ENCODE measurements around the gene DDX54.

Gene DDX54

GRCh38 chr12:113162102-113163029 lies 22.9 kb downstream of the DDX54 start:
- peak; percentile 37 for DNase-seq (ENCODE audit: low spot score)

DNA sequence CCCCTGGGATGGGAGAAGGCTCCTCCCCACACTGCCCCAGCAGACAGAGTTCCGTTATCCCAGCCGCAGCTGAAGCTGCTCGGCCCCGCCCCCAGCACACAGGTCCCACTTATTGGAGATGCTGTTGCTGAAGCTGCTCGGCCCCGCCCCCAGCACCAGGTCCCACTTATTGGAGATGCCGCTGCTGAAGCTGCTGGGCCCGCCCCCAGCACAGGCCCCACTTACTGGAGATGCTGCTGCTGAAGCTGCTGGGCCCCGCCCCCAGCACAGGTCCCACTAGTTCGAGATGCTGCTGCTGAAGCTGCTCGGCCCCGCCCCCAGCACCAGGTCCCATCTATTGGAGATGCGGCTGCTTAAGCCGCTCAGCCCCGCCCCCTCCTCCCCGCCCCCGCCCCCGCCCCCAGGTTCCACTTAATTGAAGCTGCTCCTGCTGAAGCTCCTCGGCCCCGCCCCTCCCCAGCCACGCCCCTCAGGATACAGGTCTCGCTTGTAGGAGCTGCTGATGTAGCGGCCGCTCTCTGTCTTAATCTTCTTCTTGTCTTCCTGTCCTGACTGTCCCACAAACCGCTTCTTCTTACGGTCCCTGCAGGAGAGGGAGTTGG lies 23.8 kb downstream of the DDX54 start:
- no peak for DNase-seq (ENCODE audit: low spot score)

DNA sequence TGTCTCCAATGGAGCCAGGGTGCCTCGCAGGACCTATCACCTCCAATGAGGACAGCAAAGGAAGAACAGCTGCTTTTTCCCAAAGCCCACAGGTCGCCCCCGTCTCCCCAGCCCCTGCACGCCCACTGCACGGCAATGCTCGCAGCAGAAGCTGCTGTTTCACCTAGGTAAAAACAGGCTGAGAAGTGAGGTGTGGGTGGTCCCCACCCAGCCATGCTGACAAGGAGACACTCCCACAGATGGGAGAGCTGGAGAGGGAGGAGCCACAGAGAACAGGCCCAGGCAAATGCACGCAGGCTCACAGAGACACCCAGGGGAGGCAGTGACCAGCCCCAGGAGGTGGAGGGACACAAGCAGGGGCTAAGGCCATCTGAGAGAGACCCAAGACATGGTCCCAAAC lies 25.3 kb downstream of the DDX54 start:
- DNase-seq (ENCODE audit: low spot score) = no peak

- no peak for DNase-seq (ENCODE audit: low spot score)
Observed at GRCh38 chr12:113158439-113159203, 26.7 kb downstream of the DDX54 start.

DNA sequence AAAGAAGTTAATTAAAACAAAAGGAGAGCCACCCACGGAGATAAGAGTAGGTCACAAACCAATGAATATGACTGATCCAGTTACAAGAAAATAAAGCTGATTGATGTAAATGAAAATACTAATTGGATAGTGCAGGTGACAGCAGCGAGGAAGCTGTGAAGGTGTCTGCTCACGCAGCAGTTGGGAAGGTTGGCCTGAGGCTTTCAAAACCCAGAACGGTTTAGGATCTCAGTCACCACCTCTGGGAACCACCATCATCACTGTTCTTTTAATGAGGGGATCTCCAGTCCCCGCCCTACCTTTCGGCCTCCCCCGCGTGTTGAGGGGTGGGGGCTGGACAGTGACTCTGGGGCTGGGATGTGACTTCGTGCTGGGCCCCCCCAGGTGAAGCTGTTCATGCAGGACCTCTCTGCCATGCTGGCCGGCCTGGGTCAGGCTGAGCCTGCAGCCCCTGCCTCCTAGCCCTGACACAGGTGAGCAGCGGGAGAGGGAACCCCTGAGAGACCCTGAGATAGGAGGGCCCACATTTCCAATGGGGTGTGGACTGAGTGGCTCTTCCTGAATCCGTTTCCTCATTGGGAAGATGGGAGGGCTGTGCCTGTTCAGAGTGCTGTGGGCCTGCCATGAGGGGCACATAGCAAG lies 27.9 kb downstream of the DDX54 start:
- DNase-seq (ENCODE audit: low spot score) = no peak

DNA sequence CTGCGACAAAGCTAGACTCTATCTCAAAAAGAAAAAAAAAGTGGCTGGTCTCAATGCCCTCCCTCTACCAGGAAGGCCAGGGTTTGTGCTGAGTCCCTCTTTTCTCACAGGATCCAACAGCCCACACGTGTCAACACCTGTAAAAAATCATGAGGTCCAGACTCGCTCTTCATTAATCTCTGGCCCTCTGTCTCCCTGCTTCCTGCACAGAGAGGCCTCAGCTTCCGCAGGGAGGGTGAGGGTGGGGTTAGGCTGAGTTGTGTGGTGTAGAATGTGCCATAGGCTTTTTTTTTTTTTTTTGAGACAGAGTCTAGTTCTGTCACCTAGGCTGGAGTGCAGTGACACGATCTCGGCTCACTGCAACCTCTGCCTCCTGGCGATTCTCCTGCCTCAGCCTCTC lies 29.6 kb downstream of the DDX54 start:
- DNase-seq (ENCODE audit: low spot score) = no peak

- DNase-seq (ENCODE audit: low spot score) = no peak
Observed at GRCh38 chr12:113155060-113155459, 30.2 kb downstream of the DDX54 start.

GRCh38 chr12:113154351-113154973 lies 30.8 kb downstream of the DDX54 start:
- peak; percentile 25 for DNase-seq (ENCODE audit: low spot score)

GRCh38 chr12:113152835-113153814 lies 32.2 kb downstream of the DDX54 start:
- peak; percentile 85 for DNase-seq (ENCODE audit: low spot score)

DNA sequence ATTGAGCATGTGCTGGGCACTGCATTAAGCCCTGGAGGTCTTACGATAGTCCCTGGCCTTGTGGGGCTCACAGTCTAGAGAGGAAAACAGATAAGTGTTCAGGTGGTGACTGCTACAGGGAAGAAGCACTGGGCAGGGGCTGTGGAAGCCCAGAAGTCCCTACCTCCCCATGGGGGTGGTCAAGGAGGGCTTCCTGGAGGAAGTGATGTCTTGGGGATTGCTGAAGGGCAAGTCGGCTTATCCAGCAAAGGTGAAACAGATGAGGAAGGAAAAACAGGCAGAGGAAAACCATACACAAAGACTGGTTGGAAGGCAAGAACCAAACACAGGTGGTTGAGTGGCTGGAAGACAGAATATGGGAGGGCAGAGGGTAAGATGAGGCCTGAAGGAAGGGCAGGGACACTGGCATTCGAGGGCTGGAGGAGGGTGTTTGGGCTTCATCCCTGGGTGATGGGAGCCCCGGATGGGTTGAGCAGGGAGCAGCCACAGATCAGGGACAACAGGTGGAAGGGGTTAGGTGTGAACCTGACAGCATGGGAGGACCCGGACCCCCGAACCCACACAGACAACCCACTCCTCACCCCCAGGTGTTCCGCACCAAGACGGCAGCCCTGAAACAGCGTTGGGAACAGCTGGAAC lies 33.0 kb downstream of the DDX54 start:
- no peak for DNase-seq (ENCODE audit: low spot score)

DNA sequence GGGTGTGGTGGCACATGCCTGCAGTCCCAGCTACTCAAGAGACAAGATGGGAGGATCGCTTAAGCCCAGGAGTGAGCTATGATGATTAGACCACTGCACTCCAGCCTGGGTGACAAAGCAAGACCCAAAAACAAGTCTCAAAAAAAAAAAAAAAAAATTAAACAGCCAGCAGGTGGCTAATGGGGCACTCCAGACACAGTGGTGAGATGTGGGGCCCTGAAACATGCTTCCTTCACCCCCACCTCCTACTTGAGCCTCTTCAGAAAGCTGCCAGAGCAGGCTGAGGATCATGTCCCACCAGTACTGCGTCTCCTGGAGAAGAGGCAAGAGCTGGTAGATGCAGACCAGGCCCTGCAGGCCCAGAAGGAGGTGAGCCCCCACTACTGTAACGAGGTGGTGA lies 33.6 kb downstream of the DDX54 start:
- DNase-seq (ENCODE audit: low spot score) = no peak

GRCh38 chr12:113149361-113150150 lies 35.7 kb downstream of the DDX54 start, which contains the start of gene CFAP73:
Gene CFAP73, plus strand, starts transcription at chr12:113149724. Its CDS starts 134 bp downstream, at chr12:113149858.
- peak; percentile 93 for DNase-seq (ENCODE audit: low spot score)

DNA sequence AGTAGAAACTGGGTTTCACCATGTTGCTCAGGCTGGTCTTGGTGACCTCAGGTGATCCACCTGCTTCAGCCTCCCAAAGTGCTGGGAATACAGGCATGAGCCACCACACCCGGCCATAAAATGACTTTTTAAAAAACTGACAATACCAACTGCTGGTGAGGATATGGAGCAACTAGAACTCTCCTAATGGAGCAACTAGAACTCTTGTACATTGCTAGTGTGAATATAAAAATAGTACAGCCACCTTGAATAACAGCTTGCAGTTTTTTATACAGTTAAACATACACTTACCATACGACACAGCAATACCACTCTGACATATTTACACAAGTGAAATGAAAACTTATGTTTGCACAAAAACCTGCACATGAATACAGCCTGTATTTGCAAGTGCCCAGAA lies 38.3 kb downstream of the DDX54 start:
- no peak for DNase-seq (ENCODE audit: low spot score)

GRCh38 chr12:113145720-113146551 lies 39.3 kb downstream of the DDX54 start:
- DNase-seq (ENCODE audit: low spot score) = peak; percentile 13

GRCh38 chr12:113144806-113145205 lies 40.5 kb downstream of the DDX54 start:
- DNase-seq (ENCODE audit: low spot score) = no peak

DNA sequence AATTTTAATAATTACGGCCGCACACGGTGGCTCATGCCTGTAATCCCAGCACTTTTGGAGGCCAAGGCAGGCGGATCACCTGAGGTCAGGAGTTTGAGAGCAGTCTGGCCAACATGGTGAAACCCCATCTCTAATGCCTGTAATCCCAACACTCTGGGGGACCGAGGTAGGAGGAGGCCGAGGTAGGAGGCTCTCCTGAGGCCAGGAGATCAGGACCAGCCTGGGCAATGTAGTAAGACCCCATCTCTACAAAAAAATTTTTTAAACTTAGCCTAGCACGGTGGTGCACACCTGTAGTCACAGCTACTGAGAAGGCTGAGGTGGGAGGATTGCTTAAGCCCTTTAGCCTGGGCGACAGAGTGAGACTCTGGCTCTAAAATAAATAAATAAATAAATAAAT lies 41.3 kb downstream of the DDX54 start:
- no peak for DNase-seq (ENCODE audit: low spot score)

DNA sequence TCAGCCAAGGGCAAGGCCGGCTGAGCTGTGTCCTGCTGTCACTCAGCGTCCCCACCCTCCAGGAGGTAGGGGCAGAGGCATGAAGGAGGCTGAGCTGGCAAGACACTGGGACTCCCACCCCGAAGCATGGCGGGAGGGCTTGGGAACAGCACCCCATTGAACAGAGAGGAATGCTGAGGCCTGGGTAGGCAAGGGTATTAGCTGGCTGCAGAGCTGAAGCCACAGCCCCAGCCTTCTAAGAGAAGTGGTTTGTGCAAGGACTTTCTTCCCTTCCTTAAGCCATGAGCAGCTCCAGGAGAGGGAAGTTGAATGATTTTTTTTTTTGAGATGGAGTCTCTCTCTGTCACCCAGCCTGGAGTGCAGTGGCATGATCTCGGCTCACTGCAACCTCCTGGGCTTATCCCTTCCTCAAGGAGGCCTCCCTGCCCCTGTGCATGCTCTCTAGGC lies 42.4 kb downstream of the DDX54 start:
- DNase-seq (ENCODE audit: low spot score) = no peak

Measured in kidney tubule cell (primary cell).